Uterus (tissue), 2 donors: ENCODE data around the gene SRP54.

ENCODE experiments used
- CTCF ChIP-seq, 4 experiments: fragments of 200-600 bp in 2 of 4; fragments of 450-650 bp in 2 of 4; sonication (generic) in 2 of 4; IDR thresholded peaks; one replicate each; pipeline ENCODE4 v1.5.1; 2016 to 2019; ENCODE audit warnings: antibody characterized with exemption in 4 of 4, mild to moderate bottlenecking in 2 of 4, moderate library complexity in 1 of 4
- POLR2A ChIP-seq, 2 donors: fragments of 450-650 bp; IDR thresholded peaks; one replicate each; pipeline ENCODE4 v1.6.1; 2016; ENCODE audit warnings: antibody characterized with exemption in 2 of 2, mild to moderate bottlenecking in 1 of 2, moderate library complexity in 1 of 2

GRCh38 chr14:35028435-35028834, 45.6 kb downstream of the SRP54 start:
- TF ChIP-seq POLR2A (IDR thresholded peaks at IDR 0.05) (no peak), CTCF (IDR thresholded peaks at IDR 0.05) (no peak)
